HCT116 (cell line): ENCODE results near the gene STEAP4. TPM values are rescaled to one million over a fixed set of nuclear protein-coding genes. Genes with fewer than 3 reads are reported as not detected.

Source experiments
- ATAC-seq: fragments of 200-7000 bp; cut with Tn5 transposase; 2 replicates; pipeline ENCODE4 v1.9.1; 2020; ENCODE audit warnings: mild to moderate bottlenecking, moderate library complexity
- BruUV-seq: library from RNA; stranded (reverse); fragments of 400-500 nt; replicated peaks from 2 replicates; lab custom pipeline; 2021; lab: Mats Ljungman, UMichigan
- CTCF ChIA-PET: fragments of 300-600 bp; sonication (Branson Sonifier 250); formaldehyde crosslinking; loops from one replicate; lab custom pipeline; 2021; ENCODE audit warnings: antibody characterized with exemption; lab: Charles Lee
- POLR2A ChIA-PET: fragments of 300-600, 350-600 bp; sonication (Branson Sonifier 250); formaldehyde crosslinking; loops from one replicate; lab custom pipeline; 2021; ENCODE audit warnings: antibody characterized with exemption; lab: Charles Lee
- RAD21 ChIA-PET, 2 experiments: fragments of 300-600 bp; sonication (Branson Sonifier 250); formaldehyde crosslinking; loops; one replicate each; lab custom pipeline; 2023; ENCODE audit warnings: low total read pairs in 2 of 2; ENCODE audit not compliant: uncharacterized antibody in 2 of 2, unreplicated experiment in 2 of 2, low non-redundant PET in 1 of 2; lab: Charles Lee
- DNase-seq: peaks from one replicate; pipeline ENCODE4 v3.0.0-alpha.2; 2010; ENCODE audit warnings: low read depth, low spot score
- H2AFZ ChIP-seq: fragments of 200-600 bp; shearing (Covaris generic), sonication (generic); 2 replicates; pipeline ENCODE4 v1.6.1; 2017; ENCODE audit warnings: low read depth, mixed run types, mixed read lengths, antibody characterized with exemption, low read length; ENCODE audit not compliant: poor library complexity, severe bottlenecking
- H3K27ac ChIP-seq: 2 replicates; pipeline ENCODE4 v1.5.1; 2012; ENCODE audit warnings: low read depth, low read length
- H3K27me3 ChIP-seq: fragments of 200-600 bp; sonication (generic); 2 replicates; pipeline ENCODE4 v1.6.1; 2016; ENCODE audit warnings: mixed run types, low read length, mixed read lengths; ENCODE audit not compliant: insufficient read depth
- H3K36me3 ChIP-seq, 2 experiments: fragments of 200-500 bp in 1 of 2; fragments of 200-600 bp in 1 of 2; sonication (Bioruptor generic) in 1 of 2; sonication (generic) in 1 of 2; 2 replicates each; pipeline versions ENCODE4 v1.5.1 to v1.6.1; 2014 to 2016; ENCODE audit warnings: low read length in 2 of 2, inconsistent platforms in 1 of 2, mixed read lengths in 1 of 2, mixed run types in 1 of 2; ENCODE audit not compliant: insufficient read depth in 2 of 2, control insufficient read depth in 1 of 2
- H3K4me1 ChIP-seq, 2 experiments: fragments of 200-600 bp in 1 of 2; sonication (generic) in 1 of 2; 2 replicates each; pipeline versions ENCODE4 v1.5.1 to v1.6.1; 2012 to 2017; ENCODE audit warnings: low read length in 2 of 2, inconsistent platforms in 1 of 2, mild to moderate bottlenecking in 1 of 2, mixed read lengths in 1 of 2, mixed run types in 1 of 2, moderate library complexity in 1 of 2; ENCODE audit not compliant: insufficient read depth in 2 of 2, control insufficient read depth in 1 of 2
- H3K4me2 ChIP-seq: fragments of 200-600 bp; sonication (generic); 2 replicates; pipeline ENCODE4 v1.6.1; 2017; ENCODE audit warnings: mixed run types, low read length, mixed read lengths
- H3K4me3 ChIP-seq, 2 experiments: fragments of 200-600 bp in 1 of 2; sonication (generic) in 1 of 2; replicated peaks in 1 of 2; 2 replicates each; pipeline ENCODE4 v1.5.1; 2011 to 2016; ENCODE audit warnings: low read length in 2 of 2, control low read depth in 1 of 2, low read depth in 1 of 2, mild to moderate bottlenecking in 1 of 2, mixed read lengths in 1 of 2, mixed run types in 1 of 2
- H3K79me2 ChIP-seq: fragments of 200-600 bp; sonication (generic); 2 replicates; pipeline ENCODE4 v1.6.1; 2017; ENCODE audit warnings: mild to moderate bottlenecking, mixed run types, low read length, moderate library complexity, mixed read lengths; ENCODE audit not compliant: insufficient read depth
- H3K9ac ChIP-seq: fragments of 200-600 bp; sonication (generic); 2 replicates; pipeline ENCODE4 v1.6.1; 2016; ENCODE audit warnings: low read length, mixed read lengths
- H3K9me2 ChIP-seq: fragments of 200-600 bp; sonication (generic), shearing (Covaris generic); 2 replicates; pipeline ENCODE4 v1.6.1; 2017; ENCODE audit warnings: mixed run types, mild to moderate bottlenecking, moderate library complexity; ENCODE audit not compliant: insufficient read depth
- H3K9me3 ChIP-seq, 2 experiments: fragments of 200-500 bp in 1 of 2; fragments of 200-600 bp in 1 of 2; sonication (Bioruptor generic) in 1 of 2; sonication (generic) in 1 of 2; 2 replicates each; pipeline ENCODE4 v1.6.1; 2014 to 2017; ENCODE audit warnings: low read length in 2 of 2, mixed read lengths in 2 of 2, inconsistent platforms in 1 of 2, low read depth in 1 of 2, mild to moderate bottlenecking in 1 of 2, mixed run types in 1 of 2, moderate library complexity in 1 of 2; ENCODE audit not compliant: control insufficient read depth in 1 of 2, insufficient read depth in 1 of 2
- H4K20me1 ChIP-seq: fragments of 200-600 bp; sonication (generic), shearing (Covaris generic); 2 replicates; pipeline ENCODE4 v1.6.1; 2017; ENCODE audit warnings: mixed run types, mild to moderate bottlenecking, moderate library complexity; ENCODE audit not compliant: insufficient read depth
- EGR1 ChIP-seq: IDR thresholded peaks from 2 replicates; pipeline ENCODE4 v1.6.1; 2012; ENCODE audit warnings: low read depth
- ELF1 ChIP-seq: IDR thresholded peaks from 2 replicates; pipeline ENCODE4 v1.6.1; 2012; ENCODE audit warnings: low read depth, borderline replicate concordance
- EZH2 ChIP-seq: fragments of 200-600 bp; sonication (generic); IDR thresholded peaks from 2 replicates; pipeline ENCODE4 v1.6.1; 2017; ENCODE audit warnings: antibody characterized with exemption, mixed run types
- EZH2phosphoT487 ChIP-seq: fragments of 200-600 bp; IDR thresholded peaks from 2 replicates; pipeline ENCODE4 v1.6.1; 2018; ENCODE audit warnings: antibody characterized with exemption, borderline replicate concordance
- FOSL1 ChIP-seq: IDR thresholded peaks from 2 replicates; pipeline ENCODE4 v1.6.1; 2012; ENCODE audit warnings: low read depth
- POLR2A ChIP-seq: IDR thresholded peaks from 2 replicates; pipeline ENCODE4 v1.7.0; 2011; ENCODE audit warnings: borderline replicate concordance; ENCODE audit not compliant: insufficient read depth, insufficient read length; ENCODE audit errors: extremely low read depth
- POLR2AphosphoS5 ChIP-seq: IDR thresholded peaks from 2 replicates; pipeline ENCODE4 v1.6.1; 2011; ENCODE audit warnings: mild to moderate bottlenecking, low read depth, low read length, moderate library complexity
- RAD21 ChIP-seq: IDR thresholded peaks from 2 replicates; pipeline ENCODE4 v1.6.1; 2012; ENCODE audit warnings: low read depth, mild to moderate bottlenecking
- SIN3A ChIP-seq: IDR thresholded peaks from 2 replicates; pipeline ENCODE4 v1.6.1; 2012; ENCODE audit warnings: low read depth
- SP1 ChIP-seq: IDR thresholded peaks from 2 replicates; pipeline ENCODE4 v1.6.1; 2012; ENCODE audit warnings: low read depth
- SRF ChIP-seq: IDR thresholded peaks from 2 replicates; pipeline ENCODE4 v1.6.1; 2012; ENCODE audit warnings: low read depth
- YY1 ChIP-seq: IDR thresholded peaks from 2 replicates; pipeline ENCODE4 v1.6.1; 2011; ENCODE audit warnings: low read length, low read depth, moderate library complexity, mild to moderate bottlenecking; ENCODE audit not compliant: insufficient replicate concordance; ENCODE audit errors: extremely low read depth
- ZFX ChIP-seq: fragments of 450-650 bp; IDR thresholded peaks from 2 replicates; pipeline ENCODE4 v1.6.1; 2017
- ZNF274 ChIP-seq: fragments of 200-500 bp; sonication (Bioruptor generic); IDR thresholded peaks from 2 replicates; pipeline ENCODE4 v1.6.1; 2014; ENCODE audit warnings: mild to moderate bottlenecking, low read depth, low read length, inconsistent platforms
- intact Hi-C: fragments of 100-400 bp; cut with micrococcal nuclease; formaldehyde crosslinking; loops from 2 replicates; pipeline ENCODE4 v1.10.0; 2022
- total RNA-seq: library from RNA; stranded (reverse); gene quantifications from one replicate; pipeline ENCODE4 v1.2.1, GENCODE V29; 2021; ENCODE audit not compliant: unreplicated experiment
- TF ChIP-seq, protein P1 (sequence below), 3 experiments: fragments of 200-600 bp in 1 of 3; sonication (generic) in 1 of 3; IDR thresholded peaks in 2 of 3; conservative IDR thresholded peaks in 1 of 3; 2 replicates each; pipeline ENCODE4 v1.5.1; 2012 to 2017; ENCODE audit warnings: low read depth in 2 of 3, low read length in 2 of 3, antibody characterized with exemption in 1 of 3, borderline replicate concordance in 1 of 3, control low read depth in 1 of 3, mild to moderate bottlenecking in 1 of 3, mixed read lengths in 1 of 3, mixed run types in 1 of 3, moderate library complexity in 1 of 3; ENCODE audit not compliant: insufficient read depth in 1 of 3
- TF ChIP-seq, protein P2 (sequence below): IDR thresholded peaks from 2 replicates; pipeline ENCODE4 v1.6.1; 2012; ENCODE audit warnings: low read depth

The STEAP4 gene
- total RNA-seq, 1 experiment from 2014 or later, result 0.15 TPM

DNA sequence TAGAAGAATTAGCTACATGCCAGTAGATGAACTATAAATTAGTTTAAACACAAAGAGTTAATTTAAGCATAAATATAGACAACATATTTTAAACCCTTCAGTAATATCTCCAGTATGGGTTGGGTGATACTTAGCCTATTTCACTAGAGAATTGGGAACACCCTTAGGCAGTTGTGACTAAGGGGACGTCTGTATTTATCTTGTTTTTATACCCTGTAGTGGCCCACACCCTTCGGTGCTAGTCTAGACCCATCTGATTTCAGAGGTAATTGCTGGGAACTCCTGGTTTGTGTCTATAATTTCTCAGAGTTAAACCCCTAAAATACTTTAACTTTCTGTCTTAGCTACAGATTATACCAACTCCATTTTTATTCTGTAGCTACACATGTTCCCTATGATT, 11.5 kb upstream of the STEAP4 start (continued):
- TF ChIP-seq, protein P1, sequence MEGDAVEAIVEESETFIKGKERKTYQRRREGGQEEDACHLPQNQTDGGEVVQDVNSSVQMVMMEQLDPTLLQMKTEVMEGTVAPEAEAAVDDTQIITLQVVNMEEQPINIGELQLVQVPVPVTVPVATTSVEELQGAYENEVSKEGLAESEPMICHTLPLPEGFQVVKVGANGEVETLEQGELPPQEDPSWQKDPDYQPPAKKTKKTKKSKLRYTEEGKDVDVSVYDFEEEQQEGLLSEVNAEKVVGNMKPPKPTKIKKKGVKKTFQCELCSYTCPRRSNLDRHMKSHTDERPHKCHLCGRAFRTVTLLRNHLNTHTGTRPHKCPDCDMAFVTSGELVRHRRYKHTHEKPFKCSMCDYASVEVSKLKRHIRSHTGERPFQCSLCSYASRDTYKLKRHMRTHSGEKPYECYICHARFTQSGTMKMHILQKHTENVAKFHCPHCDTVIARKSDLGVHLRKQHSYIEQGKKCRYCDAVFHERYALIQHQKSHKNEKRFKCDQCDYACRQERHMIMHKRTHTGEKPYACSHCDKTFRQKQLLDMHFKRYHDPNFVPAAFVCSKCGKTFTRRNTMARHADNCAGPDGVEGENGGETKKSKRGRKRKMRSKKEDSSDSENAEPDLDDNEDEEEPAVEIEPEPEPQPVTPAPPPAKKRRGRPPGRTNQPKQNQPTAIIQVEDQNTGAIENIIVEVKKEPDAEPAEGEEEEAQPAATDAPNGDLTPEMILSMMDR (IDR thresholded peaks at IDR 0.05 in 2 of 3, conservative IDR thresholded peaks at IDR 0.05 in 1 of 3; ENCODE audit: borderline replicate concordance in 1 of 3, insufficient read depth in 1 of 3, low read depth in 2 of 3, low read length in 2 of 3), result no peak
- TF ChIP-seq, protein P2, sequence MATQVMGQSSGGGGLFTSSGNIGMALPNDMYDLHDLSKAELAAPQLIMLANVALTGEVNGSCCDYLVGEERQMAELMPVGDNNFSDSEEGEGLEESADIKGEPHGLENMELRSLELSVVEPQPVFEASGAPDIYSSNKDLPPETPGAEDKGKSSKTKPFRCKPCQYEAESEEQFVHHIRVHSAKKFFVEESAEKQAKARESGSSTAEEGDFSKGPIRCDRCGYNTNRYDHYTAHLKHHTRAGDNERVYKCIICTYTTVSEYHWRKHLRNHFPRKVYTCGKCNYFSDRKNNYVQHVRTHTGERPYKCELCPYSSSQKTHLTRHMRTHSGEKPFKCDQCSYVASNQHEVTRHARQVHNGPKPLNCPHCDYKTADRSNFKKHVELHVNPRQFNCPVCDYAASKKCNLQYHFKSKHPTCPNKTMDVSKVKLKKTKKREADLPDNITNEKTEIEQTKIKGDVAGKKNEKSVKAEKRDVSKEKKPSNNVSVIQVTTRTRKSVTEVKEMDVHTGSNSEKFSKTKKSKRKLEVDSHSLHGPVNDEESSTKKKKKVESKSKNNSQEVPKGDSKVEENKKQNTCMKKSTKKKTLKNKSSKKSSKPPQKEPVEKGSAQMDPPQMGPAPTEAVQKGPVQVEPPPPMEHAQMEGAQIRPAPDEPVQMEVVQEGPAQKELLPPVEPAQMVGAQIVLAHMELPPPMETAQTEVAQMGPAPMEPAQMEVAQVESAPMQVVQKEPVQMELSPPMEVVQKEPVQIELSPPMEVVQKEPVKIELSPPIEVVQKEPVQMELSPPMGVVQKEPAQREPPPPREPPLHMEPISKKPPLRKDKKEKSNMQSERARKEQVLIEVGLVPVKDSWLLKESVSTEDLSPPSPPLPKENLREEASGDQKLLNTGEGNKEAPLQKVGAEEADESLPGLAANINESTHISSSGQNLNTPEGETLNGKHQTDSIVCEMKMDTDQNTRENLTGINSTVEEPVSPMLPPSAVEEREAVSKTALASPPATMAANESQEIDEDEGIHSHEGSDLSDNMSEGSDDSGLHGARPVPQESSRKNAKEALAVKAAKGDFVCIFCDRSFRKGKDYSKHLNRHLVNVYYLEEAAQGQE, result no peak
- TF ChIP-seq ZFX, result no peak
- TF ChIP-seq EZH2, result no peak

DNA sequence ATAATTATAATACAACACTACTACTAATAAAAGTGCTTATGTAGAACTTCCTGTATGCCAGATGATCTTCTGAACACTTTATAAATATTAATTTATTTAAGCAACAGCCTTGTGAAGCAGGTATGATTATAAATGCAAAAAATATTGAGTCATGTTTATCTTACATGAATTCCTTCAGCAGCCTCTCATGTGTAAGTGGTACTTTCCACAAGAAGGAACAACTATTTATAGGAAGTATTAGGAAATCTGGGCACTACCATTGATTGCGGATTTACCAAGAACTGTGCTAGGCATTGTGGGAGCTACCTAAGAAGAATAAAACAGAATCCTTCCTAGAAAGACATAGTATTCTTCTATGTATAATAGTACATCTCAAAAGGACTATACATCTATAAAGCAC, 10.7 kb upstream of the STEAP4 start:
- Histone ChIP-seq H3K27me3 (no peaks in the 10 kb centered on the region), H3K4me2 (no peak overlapping the region), H3K4me3 (no peak overlapping the region), H2AFZ (no peak overlapping the region), H4K20me1 (no peaks in the 10 kb centered on the region), H3K27ac (no peak overlapping the region), H3K9me2 (no peaks in the 10 kb centered on the region), H3K9me3 (no peaks in the 10 kb centered on the region), H3K36me3 (no peaks in the 10 kb centered on the region), H3K4me1 (no peaks in the 10 kb centered on the region), H3K9ac (no peak overlapping the region), H3K79me2 (no peaks in the 10 kb centered on the region)
- ChIA-PET RAD21 (no interaction called here), POLR2A (no interaction called here), CTCF (no interaction called here)
- ATAC-seq (no peak), DNase-seq (no peak)
- intact Hi-C loops, result no loop called here
- BruUV-seq, result no TSS peak
- no peak for TF ChIP-seq ELF1
- TF ChIP-seq EZH2phosphoT487, result no peak
- no peak for TF ChIP-seq ZNF274
- TF ChIP-seq POLR2AphosphoS5, result no peak
- TF ChIP-seq SP1, result no peak
- TF ChIP-seq FOSL1, result no peak
- TF ChIP-seq SRF, result no peak
- no peak for TF ChIP-seq POLR2A
- TF ChIP-seq ZFX, result no peak
- no peak for TF ChIP-seq YY1
- TF ChIP-seq RAD21, result no peak
- no peak for TF ChIP-seq SIN3A
- TF ChIP-seq EZH2, result no peak
- TF ChIP-seq EGR1, result no peak
